ENCODE measurements around the gene ABHD16A. TPM values are rescaled to one million over a fixed set of nuclear protein-coding genes. Genes with fewer than 3 reads are reported as not detected.

The ABHD16A gene
- total and polyA plus RNA-seq, 2 of the 13 experiments (the other 11 are each of a cell fraction or from before 2014, with no cell fraction given): 43.5 to 45.4 TPM

DNA sequence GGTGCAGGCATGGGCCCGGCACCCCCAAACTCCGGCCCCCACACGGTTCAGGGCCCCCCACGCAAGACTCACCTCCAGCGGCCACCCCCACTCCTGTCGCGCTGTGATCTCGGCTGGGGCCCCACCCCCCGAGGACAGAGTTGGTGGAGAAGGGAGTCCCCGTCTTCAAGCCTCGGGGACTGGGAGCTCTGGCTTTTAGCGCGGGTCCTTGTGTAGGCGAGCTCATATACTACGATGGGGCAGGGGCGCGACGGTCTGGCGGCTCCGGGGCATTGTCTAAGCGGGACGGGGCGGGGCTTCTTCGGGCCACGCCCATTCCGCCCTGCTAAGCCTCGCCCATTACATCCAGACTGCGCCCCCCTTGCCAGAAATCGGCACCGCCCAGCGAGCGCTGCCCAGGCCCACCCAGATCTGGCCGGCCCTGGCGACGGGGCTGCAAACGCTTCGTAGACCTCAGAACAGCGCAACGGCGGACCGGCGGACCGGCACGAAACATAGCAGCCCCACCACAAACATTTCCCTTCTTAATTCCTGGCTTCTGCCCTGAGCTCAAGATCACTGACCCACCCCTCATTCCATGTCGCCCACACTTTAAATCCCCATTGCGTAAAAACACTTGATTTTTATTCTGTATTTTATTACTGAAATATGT is 27.0 kb upstream of the ABHD16A start (continued):
- peak; percentile 21; the same call in 1 of the 2 replicates for TF ChIP-seq IRF9 (CRISPR knock-in tag; IDR thresholded peaks at IDR 0.05; ENCODE audit: borderline replicate concordance)
- TF ChIP-seq U2AF2 (IDR thresholded peaks at IDR 0.05; ENCODE audit: low read depth, low read length): 0 out of 2 replicates have a peak, but pooled peaks have one; percentile 72
- peak; percentile 98 for TF ChIP-seq ZNF33A (CRISPR knock-in tag; IDR thresholded peaks at IDR 0.05; ENCODE audit: borderline replicate concordance)
- TF ChIP-seq, protein P1, sequence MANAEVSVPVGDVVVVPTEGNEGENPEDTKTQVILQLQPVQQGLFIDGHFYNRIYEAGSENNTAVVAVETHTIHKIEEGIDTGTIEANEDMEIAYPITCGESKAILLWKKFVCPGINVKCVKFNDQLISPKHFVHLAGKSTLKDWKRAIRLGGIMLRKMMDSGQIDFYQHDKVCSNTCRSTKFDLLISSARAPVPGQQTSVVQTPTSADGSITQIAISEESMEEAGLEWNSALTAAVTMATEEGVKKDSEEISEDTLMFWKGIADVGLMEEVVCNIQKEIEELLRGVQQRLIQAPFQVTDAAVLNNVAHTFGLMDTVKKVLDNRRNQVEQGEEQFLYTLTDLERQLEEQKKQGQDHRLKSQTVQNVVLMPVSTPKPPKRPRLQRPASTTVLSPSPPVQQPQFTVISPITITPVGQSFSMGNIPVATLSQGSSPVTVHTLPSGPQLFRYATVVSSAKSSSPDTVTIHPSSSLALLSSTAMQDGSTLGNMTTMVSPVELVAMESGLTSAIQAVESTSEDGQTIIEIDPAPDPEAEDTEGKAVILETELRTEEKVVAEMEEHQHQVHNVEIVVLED (CRISPR knock-in tag; IDR thresholded peaks at IDR 0.05; ENCODE audit: borderline replicate concordance): peak; percentile 23; the same call in 1 of the 2 replicates
- no peak; the same call in 1 of the 2 replicates for TF ChIP-seq TMF1 (CRISPR knock-in tag; IDR thresholded peaks at IDR 0.05; ENCODE audit: low read depth)
- 0 out of 2 replicates have a peak, but pooled peaks have one; percentile 4 for TF ChIP-seq NFATC3 (CRISPR knock-in tag; IDR thresholded peaks at IDR 0.05)
- TF ChIP-seq, protein P2, sequence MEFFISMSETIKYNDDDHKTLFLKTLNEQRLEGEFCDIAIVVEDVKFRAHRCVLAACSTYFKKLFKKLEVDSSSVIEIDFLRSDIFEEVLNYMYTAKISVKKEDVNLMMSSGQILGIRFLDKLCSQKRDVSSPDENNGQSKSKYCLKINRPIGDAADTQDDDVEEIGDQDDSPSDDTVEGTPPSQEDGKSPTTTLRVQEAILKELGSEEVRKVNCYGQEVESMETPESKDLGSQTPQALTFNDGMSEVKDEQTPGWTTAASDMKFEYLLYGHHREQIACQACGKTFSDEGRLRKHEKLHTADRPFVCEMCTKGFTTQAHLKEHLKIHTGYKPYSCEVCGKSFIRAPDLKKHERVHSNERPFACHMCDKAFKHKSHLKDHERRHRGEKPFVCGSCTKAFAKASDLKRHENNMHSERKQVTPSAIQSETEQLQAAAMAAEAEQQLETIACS (CRISPR knock-in tag; IDR thresholded peaks at IDR 0.05): no peak
- no peak for TF ChIP-seq MIER2 (CRISPR knock-in tag; IDR thresholded peaks at IDR 0.05)
- no peak for TF ChIP-seq ZNF253 (CRISPR knock-in tag; IDR thresholded peaks at IDR 0.05; ENCODE audit: borderline replicate concordance)
- TF ChIP-seq, protein P3, sequence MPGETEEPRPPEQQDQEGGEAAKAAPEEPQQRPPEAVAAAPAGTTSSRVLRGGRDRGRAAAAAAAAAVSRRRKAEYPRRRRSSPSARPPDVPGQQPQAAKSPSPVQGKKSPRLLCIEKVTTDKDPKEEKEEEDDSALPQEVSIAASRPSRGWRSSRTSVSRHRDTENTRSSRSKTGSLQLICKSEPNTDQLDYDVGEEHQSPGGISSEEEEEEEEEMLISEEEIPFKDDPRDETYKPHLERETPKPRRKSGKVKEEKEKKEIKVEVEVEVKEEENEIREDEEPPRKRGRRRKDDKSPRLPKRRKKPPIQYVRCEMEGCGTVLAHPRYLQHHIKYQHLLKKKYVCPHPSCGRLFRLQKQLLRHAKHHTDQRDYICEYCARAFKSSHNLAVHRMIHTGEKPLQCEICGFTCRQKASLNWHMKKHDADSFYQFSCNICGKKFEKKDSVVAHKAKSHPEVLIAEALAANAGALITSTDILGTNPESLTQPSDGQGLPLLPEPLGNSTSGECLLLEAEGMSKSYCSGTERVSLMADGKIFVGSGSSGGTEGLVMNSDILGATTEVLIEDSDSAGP (CRISPR knock-in tag; IDR thresholded peaks at IDR 0.05; ENCODE audit: borderline replicate concordance): peak; percentile 77; the same call in 1 of the 2 replicates
- peak; percentile 65; the same call in 1 of the 2 replicates for TF ChIP-seq ZNF670 (CRISPR knock-in tag; IDR thresholded peaks at IDR 0.05; ENCODE audit: borderline replicate concordance)
- TF ChIP-seq MEF2D (CRISPR knock-in tag; IDR thresholded peaks at IDR 0.05): peak; percentile 66; the same call in 1 of the 2 replicates
- no peak for TF ChIP-seq ZNF746 (CRISPR knock-in tag; IDR thresholded peaks at IDR 0.05)
- TF ChIP-seq ARNT (IDR thresholded peaks at IDR 0.05): no peak
- no peak for TF ChIP-seq SRSF9 (IDR thresholded peaks at IDR 0.05; ENCODE audit: borderline replicate concordance, insufficient read depth, low read depth, low read length, poor library complexity, severe bottlenecking)
- TF ChIP-seq, protein P4, sequence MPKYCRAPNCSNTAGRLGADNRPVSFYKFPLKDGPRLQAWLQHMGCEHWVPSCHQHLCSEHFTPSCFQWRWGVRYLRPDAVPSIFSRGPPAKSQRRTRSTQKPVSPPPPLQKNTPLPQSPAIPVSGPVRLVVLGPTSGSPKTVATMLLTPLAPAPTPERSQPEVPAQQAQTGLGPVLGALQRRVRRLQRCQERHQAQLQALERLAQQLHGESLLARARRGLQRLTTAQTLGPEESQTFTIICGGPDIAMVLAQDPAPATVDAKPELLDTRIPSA (CRISPR knock-in tag; IDR thresholded peaks at IDR 0.05; ENCODE audit: borderline replicate concordance): no peak
- TF ChIP-seq CHD4 (IDR thresholded peaks at IDR 0.05; ENCODE audit: borderline replicate concordance, low read length): no peak
- TF ChIP-seq ARNT2 (CRISPR knock-in tag; IDR thresholded peaks at IDR 0.05; ENCODE audit: low read depth): peak; percentile 78; the same call in 1 of the 2 replicates
- peak; percentile 61 for TF ChIP-seq HNRNPLL (IDR thresholded peaks at IDR 0.05; ENCODE audit: low read depth, low read length, poor library complexity, severe bottlenecking)
- no peak; the same call in 1 of the 2 replicates for TF ChIP-seq CREM (IDR thresholded peaks at IDR 0.05)
- TF ChIP-seq CREM (CRISPR knock-in tag; IDR thresholded peaks at IDR 0.05): no peak
- peak; percentile 84; the same call in 1 of the 2 replicates for TF ChIP-seq ZNF782 (CRISPR knock-in tag; IDR thresholded peaks at IDR 0.05; ENCODE audit: borderline replicate concordance)
- peak; percentile 89; the same call in 1 of the 2 replicates for TF ChIP-seq ZNF558 (CRISPR knock-in tag; IDR thresholded peaks at IDR 0.05; ENCODE audit: borderline replicate concordance)
